HG02870 (cell line): ENCODE data around the gene COP1.
"Not testable (repeated sequence)": the region's sequence is repeated elsewhere in the genome, so short reads cannot be mapped to it uniquely, and the experiment has no call there.

ENCODE experiments used
- ATAC-seq: cut with Tn5 transposase; IDR thresholded peaks from one replicate; pipeline ENCODE4 v1.9.1; 2021; ENCODE audit warnings: mild to moderate bottlenecking, moderate library complexity; ENCODE audit not compliant: unreplicated experiment

The COP1 gene

DNA sequence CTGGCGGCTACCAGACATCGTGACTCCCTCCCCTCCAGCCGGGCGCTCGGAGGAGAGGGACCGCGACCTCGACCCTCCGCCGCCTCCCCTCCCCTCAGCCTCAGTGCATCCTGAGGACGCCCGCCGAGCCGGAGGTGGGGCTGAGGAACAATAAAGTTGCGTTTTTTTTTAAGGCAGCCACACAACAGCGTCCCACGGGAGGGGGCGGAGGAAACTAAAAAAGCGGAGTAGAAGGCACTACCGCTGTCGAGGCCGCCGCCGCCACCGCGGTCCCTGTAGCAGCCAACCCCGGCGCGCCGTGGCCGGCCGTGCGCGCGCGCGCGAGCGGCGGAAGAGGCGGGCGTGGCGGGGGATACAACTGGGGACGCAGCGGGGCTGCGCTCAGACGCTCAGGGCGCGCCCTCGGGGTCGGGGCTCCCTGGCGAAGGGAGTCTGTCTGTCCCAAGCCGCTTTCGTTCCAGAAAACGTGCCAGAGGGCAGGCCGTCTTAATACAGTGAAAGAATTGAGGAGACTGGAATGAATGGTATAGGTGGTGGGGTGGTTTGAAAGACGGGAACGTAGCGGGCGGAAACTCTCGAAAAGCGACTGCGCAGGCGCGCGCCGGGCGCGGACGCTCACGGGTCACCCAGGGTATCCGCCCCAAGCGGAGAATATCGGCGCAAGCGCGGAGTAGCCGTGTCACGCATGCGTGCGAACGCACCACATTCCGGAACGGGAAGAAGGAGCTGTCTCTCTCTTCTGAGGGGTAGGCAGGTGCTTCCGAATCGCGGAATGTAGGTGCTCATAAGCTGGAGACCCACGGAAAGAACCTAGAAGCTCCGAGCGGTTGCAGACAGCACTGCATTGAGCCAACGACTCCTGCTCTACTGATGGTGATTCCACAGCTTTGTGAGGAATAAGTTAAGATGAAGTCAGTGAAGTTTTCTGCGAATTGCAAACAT, at the start of gene COP1:
COP1 (minus strand) TSS at position 326 of the 942 bp plus-strand sequence; CDS start at position 18, 308 bp downstream.
- ATAC-seq: peak; percentile 72

DNA sequence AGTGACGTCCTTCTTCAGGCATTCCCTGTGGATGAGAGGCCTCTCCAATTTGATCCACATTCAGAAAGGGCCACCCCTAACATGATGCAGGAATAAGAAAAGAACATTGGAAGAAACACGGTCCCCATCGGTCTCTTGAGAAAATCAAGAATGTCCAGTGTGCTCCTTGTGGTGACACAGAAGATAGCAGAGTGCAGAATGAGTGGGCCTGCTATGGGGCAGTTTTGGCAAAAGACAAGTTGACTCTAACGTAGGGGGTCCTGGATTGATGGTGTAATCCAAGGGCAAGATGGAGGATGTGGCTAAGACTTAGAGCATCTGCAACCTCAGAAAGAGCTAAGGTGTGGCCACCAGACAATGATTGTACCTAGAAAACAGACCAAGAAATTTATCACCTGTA, 45.1 kb upstream of the COP1 start:
- no peak for ATAC-seq

DNA sequence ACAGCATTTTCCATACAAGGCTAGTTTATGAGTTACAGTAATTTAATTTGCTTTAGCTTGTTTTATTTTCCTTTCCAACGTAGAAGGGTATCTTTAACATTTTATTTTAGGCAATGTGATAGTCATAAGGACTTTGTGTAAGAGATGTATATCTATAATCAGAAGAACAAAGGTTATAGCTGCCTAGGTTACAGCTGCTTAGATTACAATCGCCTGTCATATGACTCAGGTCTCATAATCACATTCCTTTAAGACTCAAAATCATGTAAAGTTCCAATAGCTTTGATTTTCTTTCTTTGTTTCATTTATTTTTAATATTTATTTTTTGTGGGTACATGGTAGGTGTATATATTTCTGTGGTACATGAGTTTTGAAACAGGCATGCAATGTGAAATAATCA, 37.8 kb upstream of the COP1 start:
- no peak for ATAC-seq

DNA sequence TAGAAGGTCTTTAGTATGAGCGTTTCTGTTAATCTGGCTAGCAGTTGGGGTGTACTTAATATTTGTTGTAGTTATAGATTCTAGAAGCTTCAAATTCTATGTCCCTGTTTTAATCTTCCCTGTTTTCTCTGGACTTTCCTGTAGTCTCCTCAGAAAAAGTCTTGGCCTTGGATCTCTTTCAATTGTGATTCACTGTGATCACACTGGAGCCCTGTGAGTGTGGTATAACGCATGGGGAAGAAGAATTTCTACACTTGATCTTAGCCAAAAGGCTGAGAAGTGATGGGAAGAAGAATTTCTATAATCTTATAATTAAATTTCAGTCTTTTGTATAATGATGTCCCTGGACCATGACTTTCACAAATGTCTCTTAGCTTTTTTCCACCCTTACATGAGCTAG, 36.7 kb upstream of the COP1 start:
- no peak for ATAC-seq

DNA sequence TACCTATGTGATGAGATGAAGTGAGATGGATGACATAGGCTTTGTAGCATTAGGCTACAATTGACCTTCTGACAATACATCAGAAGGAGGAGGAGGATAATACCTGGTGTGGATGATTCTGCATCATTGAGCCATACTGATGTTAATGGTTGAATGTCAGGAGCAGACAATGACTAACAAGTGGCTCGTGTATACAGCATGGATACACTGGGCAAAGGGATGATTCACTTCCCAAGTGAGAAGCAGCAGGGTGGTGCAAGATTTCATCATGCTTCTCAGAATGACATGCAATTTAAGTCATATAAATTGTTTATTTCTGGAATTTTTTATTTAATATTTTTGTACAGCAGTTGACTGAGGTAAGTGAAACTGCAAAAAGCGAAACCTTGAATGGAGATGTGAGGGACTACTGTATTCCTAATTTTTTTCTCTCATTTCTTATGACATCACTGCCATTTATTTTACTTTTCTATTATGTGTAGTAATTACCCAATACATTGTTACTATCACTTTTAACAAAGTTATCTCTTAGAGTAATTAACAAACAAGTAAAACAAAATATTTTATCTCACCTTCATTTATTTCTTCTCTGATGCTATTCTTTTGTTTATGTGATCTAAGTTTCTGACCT, 34.4 kb upstream of the COP1 start:
- ATAC-seq: no peak

DNA sequence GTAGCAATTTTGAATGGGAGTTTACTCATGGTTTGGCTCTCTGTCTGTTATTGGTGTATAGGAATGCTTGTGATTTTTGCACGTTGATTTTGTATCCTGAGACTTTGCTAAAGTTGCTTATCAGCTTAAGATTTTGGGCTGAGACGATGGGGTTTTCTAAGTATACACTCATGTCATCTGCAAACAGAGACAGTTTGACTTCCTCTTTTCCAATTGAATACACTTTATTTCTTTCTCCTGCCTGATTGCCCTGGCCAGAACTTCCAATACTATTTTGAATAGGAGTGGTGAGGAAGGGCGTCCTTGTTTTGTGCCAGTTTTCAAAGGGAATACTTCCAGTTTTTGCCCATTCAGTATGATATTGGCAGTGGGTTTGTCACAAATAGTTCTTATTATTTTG, 26.6 kb upstream of the COP1 start:
- not testable (repeated sequence) for ATAC-seq

DNA sequence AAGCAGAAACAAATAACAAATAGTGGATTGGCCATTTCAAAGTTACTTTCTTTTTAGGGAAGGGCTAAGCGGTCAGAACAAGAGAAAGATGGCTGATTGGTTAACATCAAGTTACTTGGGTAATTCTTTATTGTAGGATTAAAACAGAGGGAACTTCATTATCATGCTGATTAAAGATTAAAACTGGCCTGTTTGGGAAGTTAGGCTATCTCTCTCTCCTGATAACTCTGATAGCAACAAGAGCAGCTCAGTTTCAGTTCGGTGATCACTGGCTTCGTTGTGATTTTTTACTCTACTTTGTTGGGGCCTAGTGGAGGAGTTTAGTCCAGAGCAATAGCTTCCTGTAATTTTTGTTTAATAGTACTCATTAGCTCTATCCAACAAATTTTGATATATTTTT, 20.5 kb upstream of the COP1 start:
- no peak for ATAC-seq

DNA sequence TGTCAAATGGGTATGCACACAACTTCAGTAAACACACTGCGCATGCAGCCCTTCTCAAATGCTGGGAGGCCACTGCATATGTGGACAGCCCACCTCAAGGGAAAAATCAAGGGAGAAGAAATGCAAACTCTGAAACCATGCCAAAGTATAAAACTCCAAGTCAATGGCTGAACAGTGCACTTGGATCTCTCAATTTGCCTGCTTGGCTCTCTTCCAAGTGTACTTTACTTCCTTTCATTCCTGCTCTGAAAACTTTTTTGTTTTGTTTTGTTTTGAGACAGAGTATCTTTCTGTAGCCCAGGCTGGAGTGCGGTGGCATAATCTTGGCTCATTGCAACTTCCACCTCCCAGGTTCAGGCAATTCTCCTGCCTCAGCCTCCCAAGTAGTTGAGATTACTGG, 18.8 kb upstream of the COP1 start:
- ATAC-seq: no peak

DNA sequence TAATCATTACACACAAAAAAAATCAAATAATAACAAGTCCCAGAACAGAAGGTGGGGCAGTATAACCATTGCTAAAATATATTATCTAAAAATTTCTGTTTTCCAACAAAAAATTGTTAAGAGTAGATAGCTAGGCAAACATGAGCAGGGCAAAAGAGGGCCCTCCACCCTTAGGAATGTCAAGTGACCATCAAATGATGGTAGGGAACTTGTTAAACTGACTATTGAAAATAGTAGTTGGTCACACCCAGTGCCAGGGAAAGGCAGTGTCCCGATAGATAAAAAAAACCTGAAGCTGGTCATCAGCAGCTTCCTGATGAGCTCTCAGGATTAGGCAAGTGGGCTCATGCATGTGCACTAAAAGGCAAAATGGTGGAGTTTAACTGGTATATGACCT, 18.4 kb upstream of the COP1 start:
- no peak for ATAC-seq

DNA sequence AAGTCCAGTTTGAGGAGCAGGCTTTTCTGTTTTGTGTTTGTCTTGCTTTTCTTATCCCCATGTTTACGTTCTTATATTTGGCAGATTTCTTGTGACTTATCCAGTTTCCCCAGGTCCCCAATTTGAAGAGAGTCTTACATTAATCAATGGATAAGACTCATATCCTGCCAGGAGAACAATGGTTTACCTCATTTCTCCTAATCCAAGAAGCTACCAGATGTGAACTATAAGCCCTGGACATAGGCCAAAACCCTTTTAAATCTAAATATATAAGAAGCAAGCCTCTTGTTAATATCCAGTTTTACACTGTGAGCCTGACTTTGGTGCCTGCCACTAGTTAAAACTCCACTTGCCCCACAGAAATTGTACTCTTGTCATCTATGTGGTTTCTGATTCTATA, 15.1 kb upstream of the COP1 start:
- ATAC-seq: no peak

DNA sequence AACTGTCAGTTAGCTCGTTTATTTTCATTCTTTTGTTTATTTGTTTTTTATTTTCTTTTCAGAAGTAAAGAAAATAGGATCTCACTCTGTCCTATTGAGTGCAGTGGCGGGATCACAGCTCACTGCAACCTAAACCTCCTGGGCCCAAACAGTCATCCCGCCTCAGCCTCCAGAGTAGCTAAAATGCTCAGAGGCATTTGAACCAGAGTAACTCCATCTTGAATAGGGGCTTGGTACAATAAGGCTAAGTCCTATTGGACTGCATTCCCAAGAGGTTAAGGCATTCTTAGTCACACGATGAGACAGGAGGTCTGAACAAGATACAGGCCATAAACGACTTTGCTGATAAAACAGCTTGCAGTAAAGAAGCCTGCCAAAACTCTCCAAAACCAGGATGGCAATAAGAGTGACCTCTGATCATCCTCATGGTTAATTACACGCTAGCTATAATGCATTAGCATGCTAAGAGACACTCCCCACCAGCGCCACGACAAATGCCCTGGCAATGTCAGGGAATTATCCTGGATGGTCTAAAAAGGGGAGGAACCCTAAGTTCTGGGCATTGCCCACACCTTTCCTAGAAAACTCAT, 13.1 kb upstream of the COP1 start:
- no peak for ATAC-seq

DNA sequence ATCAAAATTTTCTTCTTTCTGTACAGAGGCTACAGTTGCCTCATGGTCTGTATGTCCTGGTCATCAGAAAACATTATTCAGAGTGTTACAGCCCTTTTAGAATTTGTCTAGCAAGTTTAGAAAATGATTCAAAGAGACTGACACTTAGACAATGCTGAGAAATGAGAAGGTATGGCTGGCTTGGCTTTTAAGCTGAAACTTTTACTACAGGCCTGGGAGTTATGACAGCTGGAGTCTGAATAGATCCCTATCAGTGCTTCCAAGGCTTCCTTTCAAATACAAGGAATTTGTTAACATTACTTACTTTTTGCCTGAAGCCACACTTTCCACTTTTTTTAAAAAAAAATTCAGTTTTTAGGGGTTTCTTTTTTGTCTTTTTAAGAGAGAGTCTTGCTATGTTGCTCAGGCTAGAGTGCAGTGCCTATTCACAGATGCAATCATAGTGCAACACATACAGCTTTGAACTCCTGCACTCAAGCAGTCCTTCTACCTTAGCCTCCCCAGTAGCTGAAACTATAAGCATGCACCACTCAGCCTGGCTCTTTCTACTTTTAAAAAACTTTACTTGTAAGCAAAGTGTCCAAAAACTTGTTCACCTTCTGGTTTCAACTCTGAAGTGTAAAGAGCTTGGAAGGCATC, 10.5 kb upstream of the COP1 start:
- ATAC-seq: no peak

DNA sequence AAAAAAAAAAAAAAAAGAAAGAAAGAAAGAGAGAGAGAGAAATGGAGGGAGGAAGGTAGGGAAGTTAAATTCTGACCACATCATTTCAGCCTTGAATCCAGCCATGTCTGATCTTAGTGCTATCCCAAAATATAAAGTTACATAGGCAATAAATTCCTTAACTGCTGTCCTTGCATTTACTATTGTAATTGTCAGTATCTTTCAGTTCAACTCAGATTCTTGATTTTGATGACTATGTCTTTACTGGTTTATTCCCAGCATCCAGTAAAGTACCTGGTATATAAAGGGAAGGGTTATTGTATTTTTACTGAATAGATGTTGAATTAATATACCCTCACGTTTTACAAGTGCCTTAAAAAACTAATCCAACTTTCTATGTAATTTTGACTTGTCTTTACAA, 8.9 kb upstream of the COP1 start:
- no peak for ATAC-seq

DNA sequence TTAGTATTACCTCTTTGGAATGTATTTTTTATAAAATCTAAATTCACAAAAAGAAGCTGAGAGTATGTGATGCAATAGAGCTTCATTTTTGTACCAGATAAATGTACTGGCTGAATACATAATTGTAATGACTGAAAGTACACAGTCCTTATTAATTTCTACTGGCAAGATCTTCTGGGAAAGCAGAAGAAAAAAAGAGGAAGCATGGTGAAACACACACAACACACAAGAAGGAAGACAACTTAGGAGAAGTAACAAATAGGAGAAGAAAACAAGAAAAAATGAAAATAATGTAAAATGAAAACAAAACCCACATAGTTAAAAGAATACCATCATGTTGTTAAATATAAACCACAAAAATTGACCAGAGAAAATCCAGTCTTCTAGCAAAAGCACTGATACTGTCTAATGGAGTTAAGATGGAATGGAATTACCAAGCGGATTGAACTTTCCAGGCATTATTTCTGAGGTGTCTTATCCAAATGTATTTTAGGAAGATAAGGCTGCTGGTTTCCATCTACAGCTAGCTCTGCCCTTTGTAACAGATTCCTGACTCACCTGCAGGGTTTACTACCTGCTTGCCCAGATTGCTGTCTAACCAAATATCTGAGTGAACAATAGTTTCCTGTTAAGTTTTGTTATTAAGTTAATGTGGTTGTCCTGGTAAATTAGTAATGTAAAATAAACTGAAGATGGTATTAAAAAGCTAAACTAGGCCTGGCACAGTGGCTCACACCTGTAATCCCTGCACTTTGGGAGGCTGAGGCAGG, 4.5 kb upstream of the COP1 start:
- no peak for ATAC-seq

DNA sequence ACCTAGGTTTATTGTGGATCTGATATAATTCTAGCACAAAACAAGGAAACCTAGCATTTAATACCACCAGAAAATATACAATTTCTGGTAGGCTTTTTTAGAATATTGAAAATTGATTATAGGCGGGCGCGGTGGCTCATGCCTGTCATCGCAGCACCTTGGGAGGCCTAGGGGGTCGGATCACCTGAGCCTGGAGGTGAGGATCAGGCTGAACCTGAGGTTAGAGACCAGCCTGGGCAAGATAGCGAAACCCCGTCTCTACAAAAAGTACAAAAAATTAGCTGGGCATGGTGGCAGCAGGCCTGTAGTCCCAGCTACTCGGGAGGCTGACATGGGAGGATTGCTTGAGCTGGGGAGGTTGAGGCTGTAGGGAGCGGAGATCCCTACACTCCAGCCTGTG, 948 bp upstream of the COP1 start:
- no peak for ATAC-seq

DNA sequence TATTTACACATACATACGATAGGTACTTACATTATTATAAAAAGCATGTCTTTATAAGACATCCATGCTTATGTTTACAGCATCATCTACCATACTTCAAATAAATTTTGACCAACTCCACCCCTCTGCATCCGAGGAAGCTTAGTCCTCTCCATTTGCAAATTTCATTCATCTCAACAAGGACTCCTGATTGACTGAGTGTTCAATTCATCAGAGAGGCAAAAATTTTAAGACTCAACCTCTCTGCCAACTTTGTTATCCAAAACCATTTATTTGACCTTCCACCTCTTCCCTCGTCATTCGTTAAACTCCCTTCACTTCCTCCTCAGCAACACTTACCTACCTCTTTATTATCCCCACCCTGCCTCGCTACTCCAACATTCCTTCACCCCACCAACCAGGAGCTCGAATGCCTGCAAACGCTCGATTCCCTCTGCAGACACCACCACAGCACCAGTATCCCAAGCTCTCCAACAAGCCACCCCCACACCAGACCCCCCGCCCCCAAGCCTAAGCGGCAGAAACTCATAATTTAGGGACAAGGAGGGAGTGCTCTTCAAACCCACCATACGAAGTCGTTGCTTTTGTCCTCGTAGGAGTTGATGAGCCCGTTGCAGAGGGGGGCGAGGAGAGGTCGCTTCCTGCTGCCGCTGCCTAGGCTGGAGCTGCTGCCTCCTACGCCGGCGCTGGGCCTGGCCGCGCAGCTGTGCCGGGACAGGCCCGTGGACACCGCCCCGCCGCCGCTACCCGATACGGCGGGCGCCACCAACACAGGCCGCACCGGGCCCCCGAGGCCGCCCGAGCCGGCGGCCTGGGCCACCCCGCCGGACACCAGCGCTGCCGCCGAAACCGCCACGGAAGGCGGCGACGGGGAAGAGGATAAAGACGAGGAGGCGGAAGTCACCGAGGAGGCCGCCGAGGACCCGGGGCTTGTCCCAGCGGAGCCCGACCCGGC, 803 bp downstream of the COP1 start:
- peak; percentile 18 for ATAC-seq

DNA sequence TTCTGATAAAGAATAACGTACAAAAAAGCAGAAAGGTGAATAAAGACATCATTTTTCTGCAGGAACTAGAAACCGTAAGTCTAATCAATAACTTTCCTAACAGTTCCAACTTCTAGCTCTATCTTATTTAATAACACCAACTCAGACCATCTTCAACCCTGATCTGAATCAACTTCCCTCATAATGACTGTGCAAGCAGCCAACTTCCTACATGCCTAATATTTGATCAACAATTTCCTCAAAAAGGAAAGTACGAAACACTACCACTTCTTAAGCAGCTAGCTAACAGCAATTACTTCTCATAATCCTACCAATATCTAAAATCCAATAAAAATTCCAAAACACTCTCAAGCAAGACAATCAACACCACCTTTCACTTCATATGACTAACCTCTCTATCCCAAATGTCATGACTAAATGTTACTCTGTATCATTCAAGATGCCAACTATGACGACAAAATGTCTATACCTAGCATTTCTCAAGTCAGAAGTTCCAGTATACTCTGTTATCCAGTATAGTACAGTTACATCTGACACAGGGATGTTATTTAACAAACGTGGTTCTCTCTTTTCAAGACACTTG, 1.7 kb downstream of the COP1 start:
- ATAC-seq: no peak

DNA sequence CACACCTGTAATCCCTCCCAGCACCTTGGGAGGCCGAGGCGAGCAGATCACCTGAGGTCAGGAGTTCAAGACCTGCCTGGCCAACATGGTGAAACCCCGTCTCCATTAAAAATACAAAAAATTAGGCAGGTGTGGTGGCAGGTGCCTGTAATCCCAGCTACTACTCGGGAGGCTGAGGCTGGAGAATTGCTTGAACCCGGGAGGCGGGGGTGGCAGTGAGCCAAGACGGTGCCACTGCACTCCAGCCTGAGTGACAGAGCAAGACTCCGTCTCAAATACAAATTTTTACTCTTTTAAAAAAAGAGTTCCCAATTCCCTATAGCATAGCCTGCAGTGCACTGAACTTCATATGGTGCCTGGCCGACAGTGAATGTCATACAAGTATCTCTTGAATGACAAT, 2.4 kb downstream of the COP1 start:
- ATAC-seq: not testable (repeated sequence)

DNA sequence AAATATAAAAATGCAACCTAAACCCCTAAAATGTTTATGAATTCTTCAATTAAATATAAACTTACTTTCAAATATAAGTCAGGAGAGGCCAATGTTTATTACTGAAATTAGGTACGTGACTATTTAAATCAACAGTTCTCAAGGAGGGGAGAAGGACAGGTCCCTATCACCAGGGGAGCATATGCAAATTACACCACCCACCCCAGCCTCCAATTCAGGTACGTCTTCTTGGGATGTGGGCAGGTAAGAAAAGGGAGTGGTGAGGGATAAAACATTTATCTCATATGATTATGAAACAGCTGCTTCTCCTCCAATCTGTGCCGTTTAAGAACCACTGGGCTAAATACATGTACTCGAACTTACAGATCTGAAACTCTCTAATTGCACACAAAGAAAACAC, 3.4 kb downstream of the COP1 start:
- ATAC-seq: no peak
